ENCODE data around the gene KANK3. TPM values are rescaled to one million over a fixed set of nuclear protein-coding genes. Genes with fewer than 3 reads are reported as not detected.

Gene KANK3
- total and polyA plus RNA-seq, 9 of the 15 experiments (the other 6 are each of a cell fraction or from before 2014, with no cell fraction given) = 0.03 to 0.40 (median 0.08) TPM; not detected in 6

DNA sequence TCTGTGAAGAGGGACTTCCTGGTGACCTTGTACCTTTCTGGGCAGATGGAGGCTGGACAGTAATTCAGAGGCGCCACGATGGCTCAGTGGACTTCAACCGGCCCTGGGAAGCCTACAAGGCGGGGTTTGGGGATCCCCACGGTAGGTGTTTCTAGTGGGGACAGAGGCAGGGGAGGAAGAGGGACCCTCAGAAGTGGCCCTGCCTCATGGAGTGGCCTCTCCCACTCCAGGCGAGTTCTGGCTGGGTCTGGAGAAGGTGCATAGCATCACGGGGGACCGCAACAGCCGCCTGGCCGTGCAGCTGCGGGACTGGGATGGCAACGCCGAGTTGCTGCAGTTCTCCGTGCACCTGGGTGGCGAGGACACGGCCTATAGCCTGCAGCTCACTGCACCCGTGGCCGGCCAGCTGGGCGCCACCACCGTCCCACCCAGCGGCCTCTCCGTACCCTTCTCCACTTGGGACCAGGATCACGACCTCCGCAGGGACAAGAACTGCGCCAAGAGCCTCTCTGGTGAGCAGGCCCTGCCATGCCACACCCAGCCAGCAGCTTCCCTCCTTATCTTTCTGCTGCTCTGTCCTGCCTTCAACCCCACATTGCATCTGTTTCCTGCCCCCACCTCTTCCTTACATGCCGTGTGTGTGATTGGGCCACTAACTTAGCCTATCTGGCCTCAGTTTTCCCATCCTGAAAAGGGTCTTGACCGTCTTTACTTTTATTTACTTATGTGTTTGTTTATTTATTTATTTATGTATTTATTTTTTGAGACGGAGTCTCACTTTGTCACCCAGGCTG lies 28.1 kb upstream of the KANK3 start (continued):
- TF ChIP-seq, protein P1, sequence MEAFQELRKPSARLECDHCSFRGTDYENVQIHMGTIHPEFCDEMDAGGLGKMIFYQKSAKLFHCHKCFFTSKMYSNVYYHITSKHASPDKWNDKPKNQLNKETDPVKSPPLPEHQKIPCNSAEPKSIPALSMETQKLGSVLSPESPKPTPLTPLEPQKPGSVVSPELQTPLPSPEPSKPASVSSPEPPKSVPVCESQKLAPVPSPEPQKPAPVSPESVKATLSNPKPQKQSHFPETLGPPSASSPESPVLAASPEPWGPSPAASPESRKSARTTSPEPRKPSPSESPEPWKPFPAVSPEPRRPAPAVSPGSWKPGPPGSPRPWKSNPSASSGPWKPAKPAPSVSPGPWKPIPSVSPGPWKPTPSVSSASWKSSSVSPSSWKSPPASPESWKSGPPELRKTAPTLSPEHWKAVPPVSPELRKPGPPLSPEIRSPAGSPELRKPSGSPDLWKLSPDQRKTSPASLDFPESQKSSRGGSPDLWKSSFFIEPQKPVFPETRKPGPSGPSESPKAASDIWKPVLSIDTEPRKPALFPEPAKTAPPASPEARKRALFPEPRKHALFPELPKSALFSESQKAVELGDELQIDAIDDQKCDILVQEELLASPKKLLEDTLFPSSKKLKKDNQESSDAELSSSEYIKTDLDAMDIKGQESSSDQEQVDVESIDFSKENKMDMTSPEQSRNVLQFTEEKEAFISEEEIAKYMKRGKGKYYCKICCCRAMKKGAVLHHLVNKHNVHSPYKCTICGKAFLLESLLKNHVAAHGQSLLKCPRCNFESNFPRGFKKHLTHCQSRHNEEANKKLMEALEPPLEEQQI (IDR thresholded peaks at IDR 0.05) = no peak
- 0 out of 2 replicates have a peak, but pooled peaks have one; percentile 51 for TF ChIP-seq ZBTB17 (CRISPR knock-in tag; IDR thresholded peaks at IDR 0.05)
- TF ChIP-seq TOE1 (IDR thresholded peaks at IDR 0.05; ENCODE audit: borderline replicate concordance) = 0 out of 2 replicates have a peak, but pooled peaks have one; percentile 40
- TF ChIP-seq TOE1 (CRISPR knock-in tag; IDR thresholded peaks at IDR 0.05; ENCODE audit: borderline replicate concordance, low read depth) = no peak
- no peak for TF ChIP-seq ZNF445 (CRISPR knock-in tag; IDR thresholded peaks at IDR 0.05; ENCODE audit: low read depth)
- TF ChIP-seq, protein P2, sequence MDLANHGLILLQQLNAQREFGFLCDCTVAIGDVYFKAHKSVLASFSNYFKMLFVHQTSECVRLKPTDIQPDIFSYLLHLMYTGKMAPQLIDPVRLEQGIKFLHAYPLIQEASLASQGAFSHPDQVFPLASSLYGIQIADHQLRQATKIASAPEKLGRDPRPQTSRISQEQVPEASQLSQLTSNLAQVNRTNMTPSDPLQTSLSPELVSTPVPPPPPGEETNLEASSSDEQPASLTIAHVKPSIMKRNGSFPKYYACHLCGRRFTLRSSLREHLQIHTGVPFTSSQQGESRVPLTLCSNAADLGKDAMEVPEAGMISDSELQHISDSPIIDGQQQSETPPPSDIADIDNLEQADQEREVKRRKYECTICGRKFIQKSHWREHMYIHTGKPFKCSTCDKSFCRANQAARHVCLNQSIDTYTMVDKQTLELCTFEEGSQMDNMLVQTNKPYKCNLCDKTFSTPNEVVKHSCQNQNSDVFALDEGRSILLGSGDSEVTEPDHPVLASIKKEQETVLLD (IDR thresholded peaks at IDR 0.05) = peak; percentile 57; the same call in 1 of the 2 replicates
- TF ChIP-seq NEUROD1 (IDR thresholded peaks at IDR 0.05; ENCODE audit: borderline replicate concordance, low read depth, low read length, partially characterized antibody) = no peak
- TF ChIP-seq BCOR (IDR thresholded peaks at IDR 0.05) = peak; percentile 95
- TF ChIP-seq KAT8 (IDR thresholded peaks at IDR 0.05; ENCODE audit: low read depth) = no peak
- no peak for TF ChIP-seq TBP (optimal IDR thresholded peaks at IDR 0.05; ENCODE audit: low read depth, low read length)
- TF ChIP-seq KDM2B (CRISPR knock-in tag; IDR thresholded peaks at IDR 0.05) = no peak
- no peak for TF ChIP-seq ZFPM2 (CRISPR knock-in tag; IDR thresholded peaks at IDR 0.05)
- TF ChIP-seq ZNF316 (IDR thresholded peaks at IDR 0.05) = no peak
- TF ChIP-seq, protein P3, sequence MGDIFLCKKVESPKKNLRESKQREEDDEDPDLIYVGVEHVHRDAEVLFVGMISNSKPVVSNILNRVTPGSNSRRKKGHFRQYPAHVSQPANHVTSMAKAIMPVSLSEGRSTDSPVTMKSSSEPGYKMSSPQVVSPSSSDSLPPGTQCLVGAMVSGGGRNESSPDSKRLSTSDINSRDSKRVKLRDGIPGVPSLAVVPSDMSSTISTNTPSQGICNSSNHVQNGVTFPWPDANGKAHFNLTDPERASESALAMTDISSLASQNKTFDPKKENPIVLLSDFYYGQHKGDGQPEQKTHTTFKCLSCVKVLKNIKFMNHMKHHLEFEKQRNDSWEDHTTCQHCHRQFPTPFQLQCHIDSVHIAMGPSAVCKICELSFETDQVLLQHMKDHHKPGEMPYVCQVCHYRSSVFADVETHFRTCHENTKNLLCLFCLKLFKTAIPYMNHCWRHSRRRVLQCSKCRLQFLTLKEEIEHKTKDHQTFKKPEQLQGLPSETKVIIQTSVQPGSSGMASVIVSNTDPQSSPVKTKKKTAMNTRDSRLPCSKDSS (IDR thresholded peaks at IDR 0.05; ENCODE audit: low read depth, partially characterized antibody) = no peak
- TF ChIP-seq FOXA3 (CRISPR knock-in tag; conservative IDR thresholded peaks at IDR 0.05 in 1 of 2, IDR thresholded peaks at IDR 0.05 in 1 of 2) = no peak
- TF ChIP-seq ZNF75A (CRISPR knock-in tag; IDR thresholded peaks at IDR 0.05) = no peak
- no peak for TF ChIP-seq ZNF584 (CRISPR knock-in tag; IDR thresholded peaks at IDR 0.05; ENCODE audit: low read depth)
- no peak for TF ChIP-seq IRF2 (CRISPR knock-in tag; IDR thresholded peaks at IDR 0.05)
- TF ChIP-seq MAZ (CRISPR knock-in tag; conservative IDR thresholded peaks at IDR 0.05 in 1 of 2, IDR thresholded peaks at IDR 0.05 in 1 of 2) = peak; percentile 49 to 79
- peak; percentile 39; the same call in 1 of the 2 replicates for TF ChIP-seq RB1 (IDR thresholded peaks at IDR 0.05; ENCODE audit: low read depth)
- TF ChIP-seq ZNF77 (CRISPR knock-in tag; IDR thresholded peaks at IDR 0.05) = no peak
- TF ChIP-seq ZNF384 (IDR thresholded peaks at IDR 0.05; ENCODE audit: low read depth, low read length) = no peak
- TF ChIP-seq SMAD4 (CRISPR knock-in tag; conservative IDR thresholded peaks at IDR 0.05) = peak; percentile 44; the same call in 1 of the 2 replicates

Data from K562 (cell line).